GM13976 (cell line): ENCODE results near the gene DMBX1.

Source experiments
- DNase-seq: peaks from one replicate; pipeline ENCODE4 v3.0.0; 2012; ENCODE audit warnings: low spot score
- CTCF ChIP-seq: IDR thresholded peaks from 2 replicates; pipeline ENCODE4 v1.5.1; 2012; ENCODE audit warnings: borderline replicate concordance, mild to moderate bottlenecking; ENCODE audit not compliant: insufficient read depth; ENCODE audit errors: extremely low read depth, missing control alignments, control extremely low read depth
- in situ Hi-C: fragments of 300-500 bp; cut with MboI; formaldehyde crosslinking; loops from one replicate; pipeline ENCODE4 v1.12.0; 2022; ENCODE audit warnings: low sequenced_read_pairs, mixed read lengths, inconsistent platforms; ENCODE audit not compliant: unreplicated experiment

DMBX1 gene

GRCh38 chr1:46458190-46458589 lies 31.4 kb upstream of the DMBX1 start:
- DNase-seq, result no peak
- in situ Hi-C loops, result no loop called here
- no peak for TF ChIP-seq CTCF

GRCh38 chr1:46458846-46459245 lies 30.8 kb upstream of the DMBX1 start:
- TF ChIP-seq CTCF, result no peak
- in situ Hi-C loops, result no loop called here
- DNase-seq, result no peak

GRCh38 chr1:46459315-46459714 lies 30.3 kb upstream of the DMBX1 start:
- no peak for TF ChIP-seq CTCF
- DNase-seq, result no peak
- in situ Hi-C loops, result no loop called here

- no peak for TF ChIP-seq CTCF
- in situ Hi-C loops, result no loop called here
- DNase-seq, result no peak
Measured at GRCh38 chr1:46461017-46461808, 28.4 kb upstream of the DMBX1 start.

DNA sequence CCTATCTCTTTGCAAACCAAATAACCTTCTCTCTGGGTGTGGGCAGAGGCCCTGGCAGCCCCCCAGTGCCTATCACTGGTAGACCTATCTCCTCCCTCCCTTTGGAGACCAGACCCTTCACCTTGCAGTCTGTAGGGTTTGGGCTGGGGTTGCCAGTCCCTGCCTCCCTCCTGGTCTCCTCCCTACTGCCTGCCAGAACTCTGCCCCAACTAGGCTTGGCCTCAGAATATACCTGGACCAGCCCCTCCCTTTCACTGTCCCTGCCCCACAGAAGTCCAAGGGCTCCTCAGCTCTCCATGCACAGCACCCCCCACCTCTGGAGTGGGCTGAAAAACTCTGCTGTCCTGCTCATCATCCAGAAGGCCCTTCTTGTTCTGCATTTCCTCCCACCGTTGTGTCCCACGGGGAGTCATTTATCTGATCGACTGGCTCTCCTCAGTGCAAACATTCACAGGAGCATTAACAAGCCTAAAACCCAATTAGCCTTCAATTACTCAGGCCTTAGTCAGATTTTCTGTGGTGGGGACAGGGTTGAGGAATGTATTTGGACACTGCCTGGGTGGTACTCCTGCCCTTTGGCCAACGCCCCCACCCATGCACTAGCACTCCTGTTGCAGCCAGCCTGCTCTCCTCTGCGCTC lies 27.7 kb upstream of the DMBX1 start:
- in situ Hi-C loops, result no loop called here
- no peak for TF ChIP-seq CTCF
- no peak for DNase-seq

DNA sequence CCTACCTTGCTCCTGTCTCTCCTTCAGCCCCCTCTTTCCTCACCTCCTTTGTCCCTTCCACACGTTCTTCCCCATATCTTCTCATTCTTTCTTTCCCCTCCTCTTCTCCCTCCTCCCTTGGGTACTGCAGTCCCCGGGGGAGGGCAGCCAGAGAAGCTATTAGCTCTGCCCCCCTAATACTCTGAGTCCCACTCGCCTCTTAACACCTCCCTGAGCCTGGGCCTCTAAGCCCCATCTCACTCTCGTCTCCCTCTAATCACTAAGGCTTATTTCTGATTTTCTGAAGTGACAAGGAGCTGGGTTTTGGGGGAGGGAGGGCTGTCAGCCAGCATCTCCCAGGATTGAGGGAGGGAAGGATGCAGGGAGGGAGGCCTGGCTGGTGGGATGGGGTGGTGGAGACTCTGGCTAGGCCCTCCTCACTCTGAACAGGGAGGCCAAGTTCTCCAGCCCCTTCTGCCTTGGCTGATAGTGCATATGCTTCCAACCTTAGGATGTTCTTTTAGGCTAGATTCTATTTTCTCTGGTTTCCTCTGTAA lies 25.6 kb upstream of the DMBX1 start:
- no peak for TF ChIP-seq CTCF
- in situ Hi-C loops, result no loop called here
- no peak for DNase-seq
